DMS153 (cell line): ENCODE data around the gene TSHZ1.

Experiments
- DNase-seq: peaks from one replicate; lab custom pipeline; 2025; lab: John Stamatoyannopoulos, UW

The TSHZ1 gene

GRCh38 chr18:75249672-75250470 lies 39.3 kb downstream of the TSHZ1 start:
- DNase-seq, result no peak

- no peak for DNase-seq
Observed at GRCh38 chr18:75250471-75250821, 39.8 kb downstream of the TSHZ1 start.

- no peak for DNase-seq
Observed at GRCh38 chr18:75251466-75251865, 40.9 kb downstream of the TSHZ1 start.

GRCh38 chr18:75252136-75252535 lies 41.5 kb downstream of the TSHZ1 start:
- DNase-seq, result no peak

- no peak for DNase-seq
Observed at GRCh38 chr18:75253043-75253442, 42.4 kb downstream of the TSHZ1 start.

- no peak for DNase-seq
Observed at GRCh38 chr18:75253784-75254183, 43.2 kb downstream of the TSHZ1 start.

GRCh38 chr18:75255094-75255493 lies 44.5 kb downstream of the TSHZ1 start:
- DNase-seq, result no peak

- no peak for DNase-seq
Observed at GRCh38 chr18:75256376-75256775, 45.8 kb downstream of the TSHZ1 start.

GRCh38 chr18:75257605-75258004 lies 47.0 kb downstream of the TSHZ1 start:
- no peak for DNase-seq

- no peak for DNase-seq
Observed at GRCh38 chr18:75261430-75262223, 51.0 kb downstream of the TSHZ1 start.

GRCh38 chr18:75262511-75262910 lies 51.9 kb downstream of the TSHZ1 start:
- no peak for DNase-seq

GRCh38 chr18:75264195-75264594 lies 53.6 kb downstream of the TSHZ1 start:
- no peak for DNase-seq

GRCh38 chr18:75264926-75265597 lies 54.5 kb downstream of the TSHZ1 start:
- DNase-seq, result no peak

- DNase-seq, result no peak
Observed at GRCh38 chr18:75265872-75266271, 55.3 kb downstream of the TSHZ1 start.

GRCh38 chr18:75267643-75268363 lies 57.2 kb downstream of the TSHZ1 start:
- DNase-seq, result no peak

GRCh38 chr18:75268364-75268646 lies 57.7 kb downstream of the TSHZ1 start:
- no peak for DNase-seq

GRCh38 chr18:75269124-75269680 lies 58.6 kb downstream of the TSHZ1 start:
- DNase-seq, result no peak

- no peak for DNase-seq
Observed at GRCh38 chr18:75269696-75270095, 59.1 kb downstream of the TSHZ1 start.

GRCh38 chr18:75271952-75272351 lies 61.4 kb downstream of the TSHZ1 start:
- no peak for DNase-seq

- DNase-seq, result no peak
Observed at GRCh38 chr18:75273817-75274216, 63.2 kb downstream of the TSHZ1 start.

- no peak for DNase-seq
Observed at GRCh38 chr18:75275226-75275625, 64.6 kb downstream of the TSHZ1 start.
